H1 (cell line): ENCODE measurements around the gene RNPS1. TPM values are rescaled to one million over a fixed set of nuclear protein-coding genes. Genes with fewer than 3 reads are reported as not detected.
"Not testable (repeated sequence)": the region's sequence is repeated elsewhere in the genome, so short reads cannot be mapped to it uniquely, and the experiment has no call there.

ENCODE experiments used
- CTCF ChIA-PET: fragments of 300-600 bp; sonication (Branson Sonifier 250); formaldehyde crosslinking; loops from one replicate; lab custom pipeline; 2021; ENCODE audit not compliant: partially characterized antibody; lab: Charles Lee
- POLR2A ChIA-PET: fragments of 300-600 bp; sonication (Branson Sonifier 250); formaldehyde crosslinking; loops from one replicate; lab custom pipeline; 2021; ENCODE audit warnings: inconsistent platforms; ENCODE audit not compliant: partially characterized antibody; lab: Charles Lee
- DNase-seq, 2 experiments: peaks; one replicate each; pipeline versions ENCODE4 v3.0.0 to v3.0.0-alpha.2; 2010 to 2022; ENCODE audit warnings: low spot score in 2 of 2, low read depth in 1 of 2, mixed read lengths in 1 of 2
- FAIRE-seq: peaks from 2 replicates; lab custom pipeline; 2011; peaks lifted over from hg19 to GRCh38; lab: Jason Lieb, UNC
- H2AFZ ChIP-seq: 2 replicates; pipeline ENCODE4 v1.8.1; 2012; ENCODE audit warnings: low read length, inconsistent platforms
- H2AK5ac ChIP-seq: 2 replicates; pipeline ENCODE4 v1.6.1; 2013; ENCODE audit warnings: low read depth, low read length
- H2BK120ac ChIP-seq: replicated peaks from 2 replicates; pipeline ENCODE3; 2013; ENCODE audit warnings: low read depth, low read length, inconsistent platforms
- H2BK12ac ChIP-seq: 2 replicates; pipeline ENCODE4 v1.6.1; 2013; ENCODE audit warnings: low read depth, low read length
- H2BK15ac ChIP-seq: 2 replicates; pipeline ENCODE4 v1.6.1; 2013; ENCODE audit warnings: low read length
- H2BK20ac ChIP-seq: 2 replicates; pipeline ENCODE4 v1.6.1; 2013; ENCODE audit warnings: low read length
- H2BK5ac ChIP-seq: 2 replicates; pipeline ENCODE4 v1.6.1; 2013; ENCODE audit warnings: low read depth, low read length
- H3K14ac ChIP-seq: 2 replicates; pipeline ENCODE4 v1.6.1; 2013; ENCODE audit warnings: inconsistent platforms; ENCODE audit not compliant: insufficient read length
- H3K18ac ChIP-seq: 2 replicates; pipeline ENCODE4 v1.6.1; 2013; ENCODE audit warnings: low read length; ENCODE audit errors: extremely low read depth
- H3K23ac ChIP-seq: 2 replicates; pipeline ENCODE4 v1.6.1; 2013; ENCODE audit warnings: inconsistent platforms; ENCODE audit not compliant: insufficient read length
- H3K23me2 ChIP-seq: 2 replicates; pipeline ENCODE4 v1.6.1; 2013; ENCODE audit warnings: low read depth, low read length
- H3K27ac ChIP-seq: 2 replicates; pipeline ENCODE4 v1.6.1; 2011; ENCODE audit warnings: low read depth, low read length, inconsistent platforms
- H3K27me3 ChIP-seq, 4 experiments: replicated peaks in 1 of 4; 1 replicate in 1 of 4; 2 replicates in 3 of 4; pipeline versions ENCODE4 v1.6.1 to v1.8.1; 2011 to 2013; ENCODE audit warnings: low read length in 3 of 4, mild to moderate bottlenecking in 3 of 4, inconsistent platforms in 2 of 4, mixed read lengths in 2 of 4, moderate library complexity in 1 of 4; ENCODE audit not compliant: control insufficient read depth in 3 of 4, insufficient read depth in 3 of 4; ENCODE audit errors: extremely low read depth in 1 of 4
- H3K36me3 ChIP-seq, 4 experiments: 2 replicates each; pipeline versions ENCODE4 v1.6.1 to v1.8.1; 2011 to 2013; ENCODE audit warnings: mild to moderate bottlenecking in 4 of 4, low read length in 3 of 4, moderate library complexity in 2 of 4, control low read depth in 1 of 4, inconsistent platforms in 1 of 4; ENCODE audit not compliant: insufficient read depth in 4 of 4, control insufficient read depth in 2 of 4
- H3K4ac ChIP-seq: replicated peaks from 2 replicates; pipeline ENCODE3; 2013; ENCODE audit warnings: low read length, low read depth, mixed read lengths, inconsistent platforms; ENCODE audit not compliant: insufficient read length
- H3K4me1 ChIP-seq, 4 experiments: replicated peaks in 1 of 4; 1 replicate in 1 of 4; 2 replicates in 3 of 4; pipeline versions ENCODE4 v1.6.1 to v1.8.1; 2011 to 2013; ENCODE audit warnings: low read length in 3 of 4, inconsistent platforms in 2 of 4, mixed read lengths in 1 of 4; ENCODE audit not compliant: insufficient read depth in 4 of 4, control insufficient read depth in 3 of 4
- H3K4me2 ChIP-seq, 2 experiments: 2 replicates each; pipeline versions ENCODE4 v1.6.1 to v1.8.1; 2011 to 2013; ENCODE audit warnings: low read depth in 2 of 2, low read length in 2 of 2, control low read depth in 1 of 2, inconsistent platforms in 1 of 2, mild to moderate bottlenecking in 1 of 2; ENCODE audit not compliant: insufficient read depth in 1 of 2
- H3K4me3 ChIP-seq, 4 experiments: fragments of 200-600, 300-600 bp in 1 of 4; sonication (generic), shearing (Covaris generic), sonication (Bioruptor Twin) in 1 of 4; 2 replicates each; pipeline versions ENCODE4 v1.5.1 to v1.8.1; 2011 to 2016; ENCODE audit warnings: low read length in 4 of 4, low read depth in 3 of 4, control low read depth in 2 of 4, inconsistent platforms in 2 of 4, mild to moderate bottlenecking in 2 of 4, mixed read lengths in 1 of 4, moderate library complexity in 1 of 4; ENCODE audit not compliant: insufficient read depth in 2 of 4; ENCODE audit errors: extremely low read depth in 1 of 4
- H3K56ac ChIP-seq: replicated peaks from 2 replicates; pipeline ENCODE3; 2013; ENCODE audit warnings: low read depth, mild to moderate bottlenecking, mixed read lengths, low read length, inconsistent platforms; ENCODE audit not compliant: insufficient read length
- H3K79me1 ChIP-seq: 2 replicates; pipeline ENCODE4 v1.6.1; 2013; ENCODE audit warnings: low read depth, low read length, control low read depth
- H3K79me2 ChIP-seq, 2 experiments: 2 replicates each; pipeline versions ENCODE4 v1.6.1 to v1.8.1; 2012 to 2013; ENCODE audit warnings: low read length in 2 of 2, mild to moderate bottlenecking in 2 of 2, inconsistent platforms in 1 of 2; ENCODE audit not compliant: insufficient read depth in 2 of 2, control insufficient read depth in 1 of 2
- H3K9ac ChIP-seq, 4 experiments: replicated peaks in 1 of 4; 1 replicate in 1 of 4; 2 replicates in 3 of 4; pipeline versions ENCODE4 v1.6.1 to v1.8.1; 2011 to 2013; ENCODE audit warnings: low read depth in 3 of 4, low read length in 3 of 4, control low read depth in 2 of 4, mild to moderate bottlenecking in 2 of 4, moderate library complexity in 2 of 4, inconsistent platforms in 1 of 4; ENCODE audit errors: extremely low read depth in 1 of 4
- H3K9me3 ChIP-seq, 2 experiments: 2 replicates each; pipeline versions ENCODE4 v1.6.1 to v1.8.1; 2012 to 2013; ENCODE audit warnings: mild to moderate bottlenecking in 2 of 2, moderate library complexity in 2 of 2, control low read depth in 1 of 2, inconsistent platforms in 1 of 2, low read depth in 1 of 2, low read length in 1 of 2, mixed read lengths in 1 of 2; ENCODE audit not compliant: insufficient read depth in 2 of 2
- H4K20me1 ChIP-seq, 2 experiments: replicated peaks in 1 of 2; 2 replicates each; pipeline versions ENCODE3 to v1.8.1; 2011 to 2013; ENCODE audit warnings: inconsistent platforms in 2 of 2, low read length in 2 of 2, mild to moderate bottlenecking in 1 of 2; ENCODE audit not compliant: insufficient read depth in 2 of 2, control insufficient read depth in 1 of 2
- H4K5ac ChIP-seq: 2 replicates; pipeline ENCODE4 v1.6.1; 2013; ENCODE audit warnings: low read length, low read depth, mixed read lengths, inconsistent platforms; ENCODE audit not compliant: insufficient read length
- H4K8ac ChIP-seq: 2 replicates; pipeline ENCODE4 v1.8.0; 2013; ENCODE audit warnings: mild to moderate bottlenecking, moderate library complexity, low read length, inconsistent platforms; ENCODE audit not compliant: insufficient read depth; ENCODE audit errors: extremely low read depth
- H4K91ac ChIP-seq: replicated peaks from 2 replicates; pipeline ENCODE3; 2013; ENCODE audit warnings: low read length, mixed read lengths, inconsistent platforms; ENCODE audit not compliant: insufficient read length
- WGBS, 2 experiments: shearing (Covaris generic) in 1 of 2; methylation state at CpG; one replicate each; pipeline versions ENCODE4 v1.1.6 to v1.1.7; 2013 to 2015; ENCODE audit warnings: low lambda C conversion rate in 2 of 2, mixed read lengths in 2 of 2, inconsistent platforms in 1 of 2, low coverage in 1 of 2, missing lambda C conversion rate in 1 of 2; ENCODE audit not compliant: insufficient replicate concordance in 2 of 2, insufficient coverage in 1 of 2, insufficient read length in 1 of 2; ENCODE audit errors: extremely low coverage in 1 of 2, missing lambda C conversion rate in 1 of 2; 5-methylcytosine and 5-hydroxymethylcytosine counted together
- polyA plus RNA-seq, 7 experiments: library from polyadenylated mRNA; depleted of rRNA in 3 of 7; stranded (reverse) in 5 of 7; unstranded in 2 of 7; fragments of >200 nt in 5 of 7; fragments of 200-250 nt in 2 of 7; gene quantifications; 1 replicate in 5 of 7; 2 replicates in 1 of 7; 4 replicates in 1 of 7; pipeline versions ENCODE4 v1.2.1 to v1.2.3, GENCODE V29; 2011 to 2013; ENCODE audit warnings: missing spikeins in 2 of 7, mixed read lengths in 2 of 7
- total RNA-seq: library from RNA; stranded (reverse); fragmentation: NEBNext Ultra II Directional; extraction: Animal tissue kit (Norgen Biotek cat#: 25700); gene quantifications from 2 replicates; pipeline ENCODE4 v1.2.1, GENCODE V29; 2021

Gene RNPS1
- total and polyA plus RNA-seq, 2 of the 8 experiments (the other 6 are each of a cell fraction or from before 2014, with no cell fraction given) = 330 to 350 TPM

DNA sequence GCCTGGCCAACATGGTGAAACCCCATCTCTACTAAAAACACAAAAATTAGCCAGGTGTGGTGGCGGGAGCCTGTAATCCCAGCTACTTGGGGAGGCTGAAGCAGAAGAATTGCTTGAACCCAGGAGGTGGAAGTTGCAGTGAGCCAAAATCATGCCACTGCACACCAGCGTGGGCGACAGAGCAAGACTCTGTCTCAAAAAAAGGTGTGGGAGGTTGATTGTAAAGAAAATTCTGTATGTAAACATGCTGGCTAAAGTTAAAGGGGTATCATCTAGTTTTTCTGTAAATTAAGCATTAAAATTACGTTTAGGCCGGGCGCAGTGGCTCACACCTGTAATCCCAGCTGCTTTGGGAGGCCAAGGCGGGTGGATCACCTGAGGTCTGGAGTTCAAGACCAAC is 9.4 kb downstream of the RNPS1 start:
- H3K4me2 ChIP-seq, H3K14ac ChIP-seq, H3K27me3 ChIP-seq, H4K8ac ChIP-seq, H3K4ac ChIP-seq, H3K23ac ChIP-seq, H3K4me3 ChIP-seq, H2BK120ac ChIP-seq, H3K23me2 ChIP-seq, DNase-seq, H4K5ac ChIP-seq, H2BK20ac ChIP-seq, H2BK5ac ChIP-seq, H3K56ac ChIP-seq, H2BK15ac ChIP-seq, H2AFZ ChIP-seq, H3K79me1 ChIP-seq, H2AK5ac ChIP-seq, H3K4me1 ChIP-seq, H3K27ac ChIP-seq, H3K9me3 ChIP-seq, H3K18ac ChIP-seq, H3K9ac ChIP-seq, FAIRE-seq, H2BK12ac ChIP-seq, H4K91ac ChIP-seq: not testable (repeated sequence)
- Histone ChIP-seq H3K36me3 (peaks cover 55 to 96% (median 79%) of the 10 kb centered on the region in 4 experiments), H4K20me1 (peaks cover 17 to 25% of the 10 kb centered on the region in 2 experiments), H3K79me2 (peaks cover 14 to 41% of the 10 kb centered on the region in 2 experiments; a peak in 3 of 4 replicates)
- POLR2A ChIA-PET = interaction anchor here (1.2 to 13.9 kb wide), 6 partner anchors 8 to 191 kb away, joined by 3 to 228 read pairs (median 5); partner anchors contain the start of genes DNASE1L2, PGP and RNPS1
- WGBS, 2 experiments = 90% methylated on average over 7 of the region's 7 CpGs; no CpG with 5 or more reads in 1 of the 2 experiments
- CTCF ChIA-PET = interaction anchor here (0.6 to 2.0 kb wide), 5 partner anchors 11 to 658 kb away, joined by 3 to 9 read pairs (median 3); no protein-coding TSS in a partner anchor
